NCI-H446 treated with DMSO at 0.1 percent for 48 hours (cell line): ENCODE measurements around the gene ZNF430.
"Not testable (repeated sequence)": the region's sequence is repeated elsewhere in the genome, so short reads cannot be mapped to it uniquely, and the experiment has no call there.

Source experiments
- DNase-seq: peaks from one replicate; lab custom pipeline; 2025; lab: John Stamatoyannopoulos, UW

The ZNF430 gene

GRCh38 chr19:21020298-21021227 is at the start of gene ZNF430:
TSS of gene ZNF430 (plus strand) at chr19:21020657. CDS start at chr19:21020801, 144 bp downstream.
- DNase-seq, result peak; percentile 94

DNA sequence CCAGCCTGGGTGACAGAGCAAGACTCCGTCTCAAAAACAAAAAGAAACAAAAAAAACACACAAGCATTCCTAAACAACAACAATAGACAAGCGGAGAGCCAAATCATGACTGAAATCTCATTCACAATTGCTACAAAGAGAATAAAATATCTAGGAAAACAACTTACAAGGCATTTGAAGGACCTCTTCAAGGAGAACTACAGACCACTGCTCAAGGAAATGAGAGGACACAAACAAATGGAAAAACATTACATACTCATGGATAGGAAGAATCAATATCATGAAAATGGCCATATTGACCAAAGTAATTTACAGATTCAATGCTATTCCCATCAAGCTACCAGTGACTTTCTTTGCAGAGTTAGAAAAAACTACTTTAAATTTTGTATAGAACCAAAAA is 27.7 kb upstream of the ZNF430 start:
- not testable (repeated sequence) for DNase-seq

- DNase-seq, result peak; percentile 49
These were observed 20.6 kb upstream of the ZNF430 start for GRCh38 chr19:20999731-21000352.

DNA sequence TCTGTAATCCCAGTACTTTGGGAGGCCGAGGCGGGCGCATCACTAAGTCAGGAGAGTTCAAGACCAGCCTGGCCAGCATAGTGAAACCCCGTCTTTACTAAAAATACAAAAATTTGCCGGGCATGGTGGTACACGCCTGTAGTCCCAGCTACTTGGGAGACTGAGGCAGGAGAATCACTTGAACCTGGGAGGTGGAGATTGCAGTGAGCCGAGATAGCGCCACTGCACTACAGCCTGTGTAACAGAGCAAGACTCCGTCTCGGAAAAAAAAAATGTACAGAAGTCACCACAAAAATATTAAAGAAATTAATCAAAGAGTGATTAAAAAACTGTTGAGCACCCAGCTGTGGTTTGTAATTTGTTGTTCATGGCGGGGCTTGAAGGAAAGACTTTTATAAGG is 781 bp downstream of the ZNF430 start:
- not testable (repeated sequence) for DNase-seq

- DNase-seq, result no peak
These were observed 2.5 kb downstream of the ZNF430 start for GRCh38 chr19:21022996-21023395.

GRCh38 chr19:21023901-21024300 is 3.4 kb downstream of the ZNF430 start:
- no peak for DNase-seq

DNA sequence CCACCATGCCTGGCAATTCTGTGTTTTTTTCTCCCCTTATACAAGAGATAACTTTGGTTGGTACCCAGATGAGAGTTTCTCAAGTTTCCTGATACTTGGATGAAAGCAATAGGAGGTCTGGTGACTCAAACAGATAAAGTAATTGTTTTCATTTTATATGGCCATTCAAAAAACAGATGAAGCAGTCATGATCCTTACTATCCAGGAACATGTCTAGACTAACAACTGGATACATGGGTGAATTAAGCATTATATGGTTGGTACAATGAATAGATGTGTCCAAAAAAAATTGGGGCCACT is 8.5 kb downstream of the ZNF430 start:
- no peak for DNase-seq

GRCh38 chr19:21045028-21045427 is 24.6 kb downstream of the ZNF430 start:
- DNase-seq, result no peak

GRCh38 chr19:21046489-21046888 is 26.0 kb downstream of the ZNF430 start:
- no peak for DNase-seq

GRCh38 chr19:21047716-21048115 is 27.3 kb downstream of the ZNF430 start:
- no peak for DNase-seq

GRCh38 chr19:21052902-21053301 is 32.4 kb downstream of the ZNF430 start:
- no peak for DNase-seq

GRCh38 chr19:21065336-21065735 is 44.9 kb downstream of the ZNF430 start:
- no peak for DNase-seq

- DNase-seq, result peak; percentile 76
These were observed 61.8 kb downstream of the ZNF430 start, which contains the start of gene ZNF714 for GRCh38 chr19:21082011-21082975. TSS of gene ZNF714 (plus strand) at chr19:21082203. CDS start at chr19:21098269, 16,066 bp downstream.

DNA sequence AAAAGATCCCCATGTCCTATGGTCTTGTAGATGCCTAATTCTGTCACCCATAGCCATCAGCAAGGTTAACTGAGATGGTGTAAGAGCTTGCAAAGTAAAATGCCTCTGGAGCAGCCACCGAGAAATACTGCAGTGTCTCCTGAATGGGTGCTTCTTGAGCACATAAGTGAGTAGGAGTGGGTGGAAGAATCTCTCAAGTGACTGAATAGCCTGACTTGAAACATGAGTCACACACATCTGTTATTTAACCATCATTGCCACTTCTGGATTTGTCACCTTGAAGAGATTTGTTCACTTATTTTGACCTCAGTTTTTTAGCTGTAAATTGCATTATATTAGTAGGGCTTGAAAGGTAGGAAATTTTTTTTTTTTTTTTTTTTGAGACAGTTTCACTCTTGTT is 63.9 kb downstream of the ZNF430 start:
- no peak for DNase-seq

GRCh38 chr19:21087871-21088270 is 67.4 kb downstream of the ZNF430 start:
- no peak for DNase-seq

DNA sequence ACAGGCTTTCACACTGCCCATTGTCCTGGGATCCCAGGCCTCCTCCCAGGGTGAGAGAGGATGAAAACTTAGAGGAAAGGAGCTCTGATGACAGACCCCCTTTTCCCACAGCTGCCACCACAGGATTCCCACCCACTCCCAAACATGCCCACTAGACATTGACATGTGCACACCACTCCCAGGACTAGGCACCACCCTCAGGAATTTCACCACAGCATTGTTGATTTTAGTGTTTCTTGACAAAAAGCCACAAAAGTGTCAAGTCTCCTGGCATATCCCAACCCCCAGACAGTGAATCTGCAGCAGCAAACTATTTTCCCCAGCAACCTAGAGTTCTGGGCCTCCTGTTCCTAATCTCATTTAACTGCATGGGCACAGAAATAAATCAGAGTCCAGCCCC is 71.7 kb downstream of the ZNF430 start:
- no peak for DNase-seq

- DNase-seq, result no peak
These were observed 74.0 kb downstream of the ZNF430 start for GRCh38 chr19:21094347-21095025.

DNA sequence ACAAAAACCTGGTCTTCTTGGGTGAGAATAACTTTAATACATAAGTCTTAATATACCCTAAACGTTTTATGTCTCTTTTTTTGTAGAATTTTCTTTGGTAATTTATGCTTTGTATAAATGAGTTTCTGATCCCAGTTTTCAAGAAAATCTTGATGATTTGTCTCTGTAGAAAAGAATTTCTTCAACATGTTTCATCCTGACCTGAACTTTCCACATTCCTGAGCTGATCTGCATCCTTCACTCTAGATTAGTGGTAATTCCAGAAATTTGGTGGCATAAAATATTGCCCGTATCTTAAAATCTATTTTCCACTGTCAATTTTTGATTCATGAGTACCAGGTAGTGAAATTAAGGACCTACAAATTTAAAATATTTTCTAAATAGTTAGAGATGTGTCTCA is 77.8 kb downstream of the ZNF430 start:
- no peak for DNase-seq

GRCh38 chr19:21101521-21102242 is 81.2 kb downstream of the ZNF430 start:
- DNase-seq, result no peak

DNA sequence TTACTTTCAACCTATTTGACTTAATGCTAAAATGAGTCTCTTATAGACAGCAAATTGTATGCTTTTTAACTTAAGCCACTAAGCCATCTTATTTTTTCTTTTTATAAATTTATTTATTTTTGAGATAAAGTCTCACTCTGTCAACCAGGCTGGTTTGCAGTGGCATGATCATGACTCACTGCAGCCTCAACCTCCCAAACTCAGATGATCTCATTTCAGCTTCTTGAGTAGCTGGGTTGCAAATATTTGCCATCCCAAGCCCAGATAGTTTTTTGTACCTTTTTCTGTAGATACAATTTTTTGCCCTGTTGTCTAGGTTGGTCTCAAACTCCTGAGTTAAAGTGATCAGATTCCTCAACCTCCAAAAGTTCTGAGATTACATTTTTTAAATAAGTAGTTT is 88.7 kb downstream of the ZNF430 start:
- DNase-seq, result no peak
